ENCODE results near the gene SFT2D3. TPM values are rescaled to one million over a fixed set of nuclear protein-coding genes. Genes with fewer than 3 reads are reported as not detected.
A peak's percentile ranks its signal among the peaks of the same experiment; 100 is the strongest.

Gene SFT2D3
- total and polyA plus RNA-seq, 2 of the 13 experiments (the other 11 are each of a cell fraction or from before 2014, with no cell fraction given): 8.3 to 9.4 TPM

GRCh38 chr2:127651971-127652550 is 49.2 kb upstream of the SFT2D3 start (continued):
- TF ChIP-seq HMGXB4 (CRISPR knock-in tag; IDR thresholded peaks at IDR 0.05; ENCODE audit: borderline replicate concordance in 1 of 2, low read depth in 1 of 2): 0 out of 4 replicates have a peak, but pooled peaks of 1 of the 2 experiments have one; percentile 24
- TF ChIP-seq ZNF776 (CRISPR knock-in tag; IDR thresholded peaks at IDR 0.05): peak; percentile 68; the same call in 1 of the 2 replicates
- TF ChIP-seq ARID4A (CRISPR knock-in tag; IDR thresholded peaks at IDR 0.05; ENCODE audit: borderline replicate concordance): no peak; the same call in 1 of the 2 replicates
- no peak for TF ChIP-seq CBX1 (IDR thresholded peaks at IDR 0.05; ENCODE audit: low read depth)
- TF ChIP-seq ELF3 (CRISPR knock-in tag; IDR thresholded peaks at IDR 0.05): no peak
- TF ChIP-seq ZNF619 (CRISPR knock-in tag; IDR thresholded peaks at IDR 0.05): 0 out of 2 replicates have a peak, but pooled peaks have one; percentile 42
- 0 out of 2 replicates have a peak, but pooled peaks have one; percentile 32 for TF ChIP-seq ZNF563 (CRISPR knock-in tag; IDR thresholded peaks at IDR 0.05)
- peak; percentile 63 for TF ChIP-seq MAX (IDR thresholded peaks at IDR 0.05)
- no peak for TF ChIP-seq GATAD2A (CRISPR knock-in tag; IDR thresholded peaks at IDR 0.05)
- 0 out of 2 replicates have a peak, but pooled peaks have one; percentile 72 for TF ChIP-seq HES4 (CRISPR knock-in tag; IDR thresholded peaks at IDR 0.05; ENCODE audit: borderline replicate concordance)
- 0 out of 2 replicates have a peak, but pooled peaks have one; percentile 36 for TF ChIP-seq SNAPC4 (CRISPR knock-in tag; IDR thresholded peaks at IDR 0.05)
- TF ChIP-seq ZNF547 (CRISPR knock-in tag; IDR thresholded peaks at IDR 0.05): no peak
- no peak for TF ChIP-seq HNF1B (CRISPR knock-in tag; IDR thresholded peaks at IDR 0.05)
- TF ChIP-seq MAFF (IDR thresholded peaks at IDR 0.05; ENCODE audit: low read depth, low read length): no peak
- no peak for TF ChIP-seq TCF7L2 (IDR thresholded peaks at IDR 0.05; ENCODE audit: low read depth, low read length)
- TF ChIP-seq POGZ (CRISPR knock-in tag; IDR thresholded peaks at IDR 0.05): peak; percentile 73

All from HepG2 (cell line).